Right atrium auricular region (tissue), 2 donors: ENCODE data around the gene UBASH3B. TPM values are rescaled to one million over a fixed set of nuclear protein-coding genes. Genes with fewer than 3 reads are reported as not detected.
A peak's percentile ranks its signal among the peaks of the same experiment; 100 is the strongest.

Source experiments
- DNase-seq: peaks from one replicate; pipeline ENCODE4 v3.0.0-alpha.2; 2019; ENCODE audit warnings: low spot score
- H3K27ac ChIP-seq, 2 donors: fragments of 200-600 bp; sonication (generic); 1 replicate in 1 of 2; 2 replicates in 1 of 2; pipeline ENCODE4 v1.5.1; 2016 to 2019
- H3K27me3 ChIP-seq, 2 donors: fragments of 200-600 bp; sonication (generic); one replicate each; pipeline versions ENCODE4 v1.5.1 to v1.6.0; 2017 to 2019
- H3K36me3 ChIP-seq: fragments of 200-600 bp; sonication (generic); one replicate; pipeline ENCODE4 v1.5.1; 2016
- H3K4me1 ChIP-seq, 2 donors: fragments of 200-600 bp; sonication (generic); one replicate each; pipeline versions ENCODE4 v1.5.1 to v1.6.0; 2017 to 2019
- H3K4me3 ChIP-seq, 2 donors: fragments of 200-600 bp; sonication (generic); 1 replicate in 1 of 2; 2 replicates in 1 of 2; pipeline ENCODE4 v1.5.1; 2017 to 2019; ENCODE audit warnings: mild to moderate bottlenecking in 1 of 2, moderate library complexity in 1 of 2
- H3K9me3 ChIP-seq, 2 donors: fragments of 200-600 bp; sonication (generic); one replicate each; pipeline ENCODE4 v1.5.1; 2019
- total RNA-seq, 2 donors: library from RNA; depleted of rRNA; stranded (reverse); fragments of >200 nt; gene quantifications; one replicate each; pipeline ENCODE4 v1.1.0, GENCODE V29; 2016
- TF ChIP-seq, protein P1 (sequence below), 2 donors: fragments of 200-600 bp; sonication (generic); IDR thresholded peaks; one replicate each; pipeline ENCODE4 v1.5.1; 2019; ENCODE audit warnings: antibody characterized with exemption in 2 of 2

The UBASH3B gene
- total RNA-seq, 2 donors from 2014 or later: 1.7 to 1.8 TPM

DNA sequence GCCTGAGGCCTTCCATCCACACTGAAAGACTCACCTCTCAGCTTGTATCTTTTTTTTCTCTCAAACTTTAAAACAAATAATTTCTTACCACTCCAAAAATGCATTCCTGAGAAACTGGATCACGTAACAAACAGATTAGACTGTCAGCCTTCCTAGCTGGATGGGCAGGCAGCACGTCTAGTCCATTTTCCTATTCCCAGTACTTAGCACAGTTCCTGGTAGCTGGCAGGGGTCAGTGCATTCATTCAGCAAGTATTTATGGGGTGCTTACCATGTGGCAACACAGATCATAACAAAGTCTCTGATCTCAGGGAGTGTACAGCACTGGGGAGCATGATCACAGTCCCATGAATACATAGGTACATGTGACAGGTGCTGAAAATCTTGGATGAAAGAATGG lies 89.6 kb downstream of the UBASH3B start:
- H3K4me3 ChIP-seq: no peak overlapping the region
- H3K27me3 ChIP-seq: no peaks in the 10 kb centered on the region
- H3K4me1 ChIP-seq: peaks cover 0 to 17% of the 10 kb centered on the region in 2 donors
- H3K9me3 ChIP-seq: no peaks in the 10 kb centered on the region
- no peak overlapping the region for H3K27ac ChIP-seq
- TF ChIP-seq, protein P1, sequence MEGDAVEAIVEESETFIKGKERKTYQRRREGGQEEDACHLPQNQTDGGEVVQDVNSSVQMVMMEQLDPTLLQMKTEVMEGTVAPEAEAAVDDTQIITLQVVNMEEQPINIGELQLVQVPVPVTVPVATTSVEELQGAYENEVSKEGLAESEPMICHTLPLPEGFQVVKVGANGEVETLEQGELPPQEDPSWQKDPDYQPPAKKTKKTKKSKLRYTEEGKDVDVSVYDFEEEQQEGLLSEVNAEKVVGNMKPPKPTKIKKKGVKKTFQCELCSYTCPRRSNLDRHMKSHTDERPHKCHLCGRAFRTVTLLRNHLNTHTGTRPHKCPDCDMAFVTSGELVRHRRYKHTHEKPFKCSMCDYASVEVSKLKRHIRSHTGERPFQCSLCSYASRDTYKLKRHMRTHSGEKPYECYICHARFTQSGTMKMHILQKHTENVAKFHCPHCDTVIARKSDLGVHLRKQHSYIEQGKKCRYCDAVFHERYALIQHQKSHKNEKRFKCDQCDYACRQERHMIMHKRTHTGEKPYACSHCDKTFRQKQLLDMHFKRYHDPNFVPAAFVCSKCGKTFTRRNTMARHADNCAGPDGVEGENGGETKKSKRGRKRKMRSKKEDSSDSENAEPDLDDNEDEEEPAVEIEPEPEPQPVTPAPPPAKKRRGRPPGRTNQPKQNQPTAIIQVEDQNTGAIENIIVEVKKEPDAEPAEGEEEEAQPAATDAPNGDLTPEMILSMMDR (IDR thresholded peaks at IDR 0.05): no peak
- no peak for DNase-seq
- no peaks in the 10 kb centered on the region for H3K36me3 ChIP-seq

DNA sequence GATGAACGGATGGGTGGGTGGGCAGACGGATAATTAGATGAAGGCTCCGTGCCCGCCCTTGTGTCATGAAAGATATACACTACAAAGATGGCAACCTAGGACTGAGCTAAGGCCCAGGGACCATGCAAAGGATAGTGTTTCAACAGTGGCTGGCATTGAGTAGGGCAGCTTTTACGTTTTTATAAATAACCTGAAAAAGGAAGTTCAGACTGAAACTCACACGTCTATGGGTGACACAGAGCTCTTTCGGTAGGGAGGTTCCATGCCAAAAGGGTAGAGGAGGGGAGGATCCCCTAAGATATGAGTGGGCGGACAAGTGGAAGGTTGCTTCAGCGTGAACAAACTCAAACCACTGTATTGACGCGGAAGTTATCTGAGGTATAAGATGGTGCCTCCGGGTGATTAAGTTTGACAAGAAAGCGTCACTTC lies 90.5 kb downstream of the UBASH3B start:
- no peaks in the 10 kb centered on the region for H3K9me3 ChIP-seq
- TF ChIP-seq, protein P1 (IDR thresholded peaks at IDR 0.05): no peak
- no peak overlapping the region for H3K4me3 ChIP-seq
- H3K27ac ChIP-seq: no peak overlapping the region
- no peak for DNase-seq
- no peaks in the 10 kb centered on the region for H3K36me3 ChIP-seq
- H3K27me3 ChIP-seq: no peaks in the 10 kb centered on the region
- peaks cover 0 to 17% of the 10 kb centered on the region in 2 donors for H3K4me1 ChIP-seq

DNA sequence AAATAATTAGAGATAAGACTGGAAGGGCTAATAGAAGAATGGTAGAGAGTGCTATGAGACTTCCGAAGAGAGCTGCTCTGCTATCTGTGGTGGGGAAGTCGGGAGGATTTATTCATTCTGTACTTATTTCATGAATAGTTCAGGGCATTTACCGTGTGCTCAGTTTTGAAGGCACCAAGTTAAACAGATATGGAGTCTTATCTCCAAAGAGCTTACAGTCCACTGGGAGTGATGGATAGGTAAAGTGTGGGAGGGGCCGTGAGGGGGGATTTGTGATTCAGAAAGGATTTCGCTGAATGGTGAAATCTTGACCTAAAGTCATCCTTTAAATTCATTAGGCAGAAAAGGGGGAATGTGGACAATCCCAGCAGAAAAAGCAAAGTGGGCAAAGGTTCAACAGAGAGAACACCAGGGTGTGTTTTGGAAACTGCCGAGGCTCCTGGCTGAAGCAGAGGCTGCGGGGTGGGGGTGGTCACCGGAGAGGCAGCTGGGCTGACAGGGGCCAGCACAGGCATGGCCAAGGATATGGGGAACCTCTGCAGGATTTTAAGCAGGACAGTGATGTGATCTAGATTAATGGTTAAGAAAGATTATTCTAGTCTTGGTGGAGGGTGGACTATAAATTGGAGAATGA lies 91.2 kb downstream of the UBASH3B start:
- TF ChIP-seq, protein P1 (IDR thresholded peaks at IDR 0.05): no peak
- Histone ChIP-seq H3K27me3 (no peaks in the 10 kb centered on the region), H3K4me1 (peaks cover 0 to 16% of the 10 kb centered on the region in 2 donors), H3K4me3 (no peak overlapping the region), H3K9me3 (no peaks in the 10 kb centered on the region), H3K27ac (no peak overlapping the region), H3K36me3 (no peaks in the 10 kb centered on the region)
- DNase-seq: no peak

DNA sequence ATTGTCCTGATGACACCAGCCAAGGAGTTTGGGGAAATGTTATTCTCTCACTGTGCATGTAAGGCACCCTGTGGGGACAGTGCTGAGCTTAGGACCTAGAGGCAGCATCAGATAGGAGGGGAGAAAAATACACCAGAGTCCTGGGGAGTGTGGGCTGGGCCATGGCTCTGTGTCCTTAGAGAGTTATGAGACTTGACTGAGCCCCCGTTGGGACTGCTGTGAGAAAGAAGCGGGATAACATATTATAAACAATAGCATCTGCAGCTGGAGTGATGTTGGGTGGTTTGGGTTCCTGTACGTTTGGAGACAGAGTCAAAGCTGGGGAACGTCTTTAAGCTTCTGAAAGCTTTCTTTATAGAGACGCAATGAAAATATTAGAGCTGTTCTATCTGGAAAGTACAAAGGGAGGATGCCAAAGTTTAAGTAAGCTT lies 91.8 kb downstream of the UBASH3B start:
- Histone ChIP-seq H3K27me3 (no peaks in the 10 kb centered on the region), H3K27ac (no peak overlapping the region), H3K36me3 (no peaks in the 10 kb centered on the region), H3K9me3 (no peaks in the 10 kb centered on the region), H3K4me1 (peaks cover 0 to 10% of the 10 kb centered on the region in 2 donors), H3K4me3 (no peak overlapping the region)
- TF ChIP-seq, protein P1 (IDR thresholded peaks at IDR 0.05): no peak
- no peak for DNase-seq

DNA sequence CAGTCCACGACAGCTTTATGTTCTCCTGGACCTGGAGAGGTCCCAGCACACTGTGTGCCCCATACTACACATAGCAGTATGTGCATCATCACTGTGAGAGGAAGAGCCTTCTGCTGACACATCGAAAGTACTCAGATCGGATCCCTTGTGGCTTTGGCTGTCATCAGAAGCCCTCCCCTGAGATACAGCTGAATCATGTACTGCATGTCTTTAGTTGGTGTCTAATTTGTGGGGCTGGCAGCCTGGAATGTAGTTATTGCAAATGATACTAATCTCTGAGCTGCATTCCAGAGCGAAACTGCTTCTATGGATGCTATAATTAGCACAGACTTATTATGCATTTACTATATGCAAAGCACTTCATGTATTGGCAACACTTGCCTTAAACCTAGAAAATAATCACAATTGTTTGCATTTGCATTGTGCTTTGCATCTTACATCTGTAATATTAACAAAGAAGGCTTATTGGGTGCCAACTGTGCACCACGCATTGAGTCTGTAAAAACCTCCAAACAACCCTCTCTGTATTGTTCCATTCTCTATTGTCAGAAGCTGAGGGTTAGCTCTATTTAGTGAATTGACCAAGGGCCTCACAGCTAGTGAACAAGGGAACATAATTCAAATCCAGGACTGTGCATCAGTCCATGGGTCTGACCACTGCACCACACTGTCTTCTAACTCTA lies 93.6 kb downstream of the UBASH3B start:
- no peak overlapping the region for H3K4me3 ChIP-seq
- no peaks in the 10 kb centered on the region for H3K36me3 ChIP-seq
- no peaks in the 10 kb centered on the region for H3K9me3 ChIP-seq
- H3K4me1 ChIP-seq: peaks cover 0 to 2% of the 10 kb centered on the region in 2 donors
- peak; percentile 64 for DNase-seq
- H3K27ac ChIP-seq: no peak overlapping the region
- TF ChIP-seq, protein P1 (IDR thresholded peaks at IDR 0.05): no peak
- no peaks in the 10 kb centered on the region for H3K27me3 ChIP-seq
